Fibroblast of skin of back (primary cell): ENCODE measurements around the gene NGB.
"Not testable (repeated sequence)": the region's sequence is repeated elsewhere in the genome, so short reads cannot be mapped to it uniquely, and the experiment has no call there.

Source experiments
- DNase-seq: peaks from one replicate; pipeline ENCODE4 v3.0.0-alpha.2; 2013

Gene NGB

DNA sequence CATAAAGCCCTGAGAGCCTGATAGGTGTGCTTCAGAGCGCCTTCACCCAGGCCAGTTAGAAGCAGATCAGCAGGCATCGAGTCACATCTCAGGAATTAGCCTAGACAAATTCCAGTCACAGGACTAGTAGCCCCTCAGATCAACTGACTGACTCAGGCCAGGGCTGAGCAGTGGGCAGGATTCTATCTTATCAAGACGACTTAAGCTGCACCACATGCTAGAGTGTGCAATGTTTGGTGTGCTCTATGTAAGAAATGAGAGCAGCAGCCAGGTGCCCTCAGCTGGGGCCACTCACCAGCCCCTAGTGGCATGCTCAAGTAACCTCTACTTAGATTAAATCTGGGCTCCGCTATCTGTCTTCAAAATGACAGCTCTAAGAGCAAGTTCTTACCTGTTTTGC, 19.7 kb upstream of the NGB start:
- peak; percentile 15 for DNase-seq

GRCh38 chr14:77286576-77286975, 15.6 kb upstream of the NGB start:
- no peak for DNase-seq

GRCh38 chr14:77284466-77284865, 13.5 kb upstream of the NGB start:
- DNase-seq, result no peak

DNA sequence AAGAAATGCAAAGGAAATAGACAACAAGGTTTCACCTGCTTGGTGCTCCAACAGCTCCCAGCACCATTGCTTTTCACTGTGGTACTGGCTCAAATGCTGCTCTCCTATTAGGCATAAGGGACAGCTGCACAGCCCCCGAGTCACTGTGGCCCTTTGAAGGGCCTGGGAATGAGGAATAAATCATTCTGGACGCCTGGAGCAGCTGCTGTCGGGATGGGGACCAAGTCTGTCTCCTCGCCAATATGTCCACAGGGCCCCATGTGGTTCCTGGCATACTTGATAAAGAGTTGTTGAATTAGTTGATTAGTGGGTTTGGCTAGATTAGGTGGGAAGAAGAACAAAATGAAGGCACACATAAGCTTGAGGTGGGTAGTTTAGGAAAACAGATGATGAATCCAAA, 13.1 kb upstream of the NGB start:
- no peak for DNase-seq

DNA sequence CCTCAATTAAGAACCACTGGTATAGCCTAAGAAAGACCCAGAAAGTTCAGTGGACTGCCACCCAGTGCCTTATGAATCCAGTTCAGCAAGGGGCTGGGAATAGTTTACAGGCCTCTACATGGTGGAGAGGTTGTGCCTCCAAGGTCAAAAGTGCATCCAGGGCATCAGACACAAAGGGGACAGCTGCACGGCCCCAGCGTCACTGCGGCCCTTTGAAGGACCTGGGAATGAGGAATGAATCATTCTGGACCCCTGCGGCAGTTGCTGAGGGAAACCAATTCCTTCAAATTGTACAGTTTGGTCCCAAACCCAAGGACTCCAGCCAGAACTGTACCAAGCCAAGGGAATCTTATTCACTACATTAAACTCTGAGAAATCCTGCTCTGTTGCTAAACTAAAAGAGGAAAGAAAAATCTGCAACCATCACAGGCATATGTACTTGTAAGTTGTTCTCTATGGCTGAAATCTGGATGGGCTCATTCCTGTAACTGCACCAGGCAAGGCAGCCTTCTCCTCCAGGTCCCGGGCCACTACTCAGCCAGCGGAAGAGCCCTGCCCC, 10.9 kb upstream of the NGB start:
- no peak for DNase-seq

DNA sequence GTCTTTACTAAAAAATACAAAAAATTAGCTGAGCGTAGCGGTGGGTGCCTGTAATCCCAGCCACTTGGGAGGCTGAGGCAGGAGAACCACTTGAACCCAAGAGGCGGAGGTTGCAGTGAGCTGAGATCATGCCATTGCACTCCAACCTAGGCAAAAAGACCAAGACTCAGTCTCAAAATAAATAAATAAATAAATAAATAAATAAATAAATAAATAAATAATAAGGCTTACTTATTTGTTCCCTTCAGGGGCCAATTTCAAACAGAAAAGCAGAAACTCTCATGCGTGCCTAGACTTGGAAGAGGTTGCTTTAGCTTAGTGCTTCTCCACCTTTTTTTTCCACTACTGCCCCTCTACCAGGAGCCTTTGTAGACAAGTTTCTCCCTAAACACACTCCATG, 9.9 kb upstream of the NGB start:
- DNase-seq, result not testable (repeated sequence)

DNA sequence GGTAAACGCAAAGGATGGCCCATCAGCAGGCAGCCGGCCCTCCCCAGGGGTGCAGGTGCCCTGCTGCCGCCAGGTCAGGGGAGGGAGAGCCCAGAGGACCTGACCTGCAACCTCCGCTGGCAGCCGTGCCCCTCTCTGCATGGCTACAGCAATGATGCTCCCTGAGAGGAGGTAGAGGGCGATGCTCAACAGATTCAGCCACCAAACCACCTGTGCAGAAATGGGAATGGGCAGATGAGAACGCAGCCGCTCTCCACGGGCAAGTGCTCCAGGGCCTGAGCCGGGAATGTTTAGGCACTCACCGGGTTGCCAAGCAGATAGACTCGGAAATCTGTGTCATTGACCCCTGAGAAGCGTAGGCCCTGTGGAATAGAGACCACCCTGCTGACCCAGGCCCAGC, 8.7 kb upstream of the NGB start:
- no peak for DNase-seq

DNA sequence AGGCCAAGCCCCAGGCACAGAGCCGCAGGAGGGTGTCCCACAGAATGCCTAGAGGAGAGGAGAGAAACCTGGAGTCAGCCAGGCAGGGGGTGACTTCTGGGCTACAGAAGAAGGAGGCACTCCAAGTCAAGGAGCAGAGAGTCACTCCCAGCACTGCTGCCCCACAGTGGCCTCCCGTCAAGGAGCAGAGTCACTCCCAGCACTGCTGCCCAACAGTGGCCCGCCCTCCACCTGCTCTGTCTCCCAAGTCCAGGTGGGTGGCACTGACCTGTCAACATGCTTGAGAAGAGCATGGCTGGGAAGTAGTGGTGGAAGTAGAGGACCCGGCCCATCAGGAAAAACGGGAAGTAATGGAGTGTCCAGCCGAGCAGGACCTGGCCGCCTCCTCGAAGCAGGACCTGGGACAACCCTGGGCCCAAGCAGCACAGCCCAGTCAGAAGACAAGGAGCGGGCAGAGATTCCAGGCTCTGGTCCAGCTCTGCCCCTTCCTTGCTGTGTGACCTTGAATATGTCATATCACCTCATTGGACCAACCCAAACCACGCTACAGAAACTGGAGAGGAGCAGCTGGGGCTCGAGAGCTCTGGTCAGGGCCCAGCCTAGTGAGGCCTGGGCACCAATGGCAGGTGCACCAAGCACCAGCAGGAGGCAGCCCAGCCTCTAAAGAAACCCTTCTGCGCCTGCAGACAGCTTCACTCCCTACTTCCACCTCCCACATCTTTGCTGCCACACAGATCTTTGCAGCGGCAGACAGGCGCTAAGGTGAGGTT, 7.6 kb upstream of the NGB start:
- no peak for DNase-seq

DNA sequence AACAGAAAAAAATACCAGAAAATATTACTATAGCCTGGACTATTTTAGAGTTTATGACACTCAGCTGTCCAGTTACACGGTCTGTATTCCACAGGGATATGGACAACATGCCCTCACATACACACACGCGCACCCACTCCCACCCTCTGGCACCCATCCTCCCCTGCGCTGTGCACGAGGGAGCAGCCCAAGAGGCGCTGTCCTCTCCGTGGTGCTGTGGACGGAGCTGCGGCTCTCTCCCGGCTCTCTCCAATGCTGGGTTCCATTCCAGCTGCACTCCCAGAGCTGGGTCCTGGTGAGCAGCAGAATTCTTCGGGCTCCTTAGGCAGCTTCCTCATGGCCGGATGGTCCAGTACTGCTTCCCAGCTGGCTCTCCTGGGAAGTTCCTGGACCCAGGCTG, 6.0 kb upstream of the NGB start:
- no peak for DNase-seq

DNA sequence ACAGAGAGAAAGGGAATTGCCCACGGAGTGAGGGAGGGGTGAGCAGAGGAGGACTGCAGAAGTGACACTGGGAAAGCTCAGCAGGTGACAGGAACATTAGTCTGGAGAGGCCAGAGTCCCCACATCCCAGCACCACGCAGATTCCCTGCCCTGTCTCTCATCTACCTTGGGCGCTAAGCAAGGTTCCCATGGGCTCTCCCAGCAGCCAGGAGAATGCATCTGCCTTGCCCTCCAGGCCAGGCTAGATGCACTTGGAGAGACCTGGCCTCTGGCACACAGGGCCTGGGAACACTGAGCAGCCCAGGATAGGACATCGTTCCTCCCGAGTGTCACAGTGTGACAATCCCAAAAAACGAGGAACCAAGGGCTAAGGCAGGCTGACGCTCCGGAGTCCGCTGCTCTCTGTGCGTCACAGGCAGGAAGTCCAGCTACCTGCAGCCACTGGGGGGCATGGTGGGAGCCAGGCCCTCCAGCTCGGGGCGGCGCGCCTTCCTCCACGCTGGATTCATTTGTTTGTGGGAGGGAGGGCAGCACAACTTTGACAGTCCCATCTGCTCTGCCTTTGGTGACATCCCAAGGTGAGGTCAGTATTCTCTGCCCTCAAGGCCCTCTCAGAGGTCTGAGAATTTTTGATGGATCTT, 5.4 kb upstream of the NGB start:
- no peak for DNase-seq

DNA sequence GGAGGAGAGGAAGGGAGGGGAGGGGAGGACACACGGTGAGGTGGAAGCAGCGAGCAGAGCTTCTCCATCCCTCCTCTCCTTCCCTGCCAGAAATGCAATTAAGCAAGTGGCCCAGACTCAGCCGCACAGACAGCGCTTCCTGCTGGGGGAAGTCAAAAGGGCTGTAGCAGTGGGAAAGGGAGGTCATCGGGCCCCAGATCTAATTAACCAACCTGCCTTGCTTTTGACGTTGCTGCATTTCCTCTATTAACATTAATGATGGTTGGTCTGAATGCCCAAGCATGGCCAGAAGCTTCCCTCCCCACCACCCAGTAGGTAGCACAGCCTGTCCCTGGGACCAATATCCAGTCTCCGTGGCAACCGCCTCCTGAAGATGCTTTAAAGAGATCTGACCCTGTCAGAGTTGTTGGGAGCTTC, 4.6 kb upstream of the NGB start:
- DNase-seq, result no peak

DNA sequence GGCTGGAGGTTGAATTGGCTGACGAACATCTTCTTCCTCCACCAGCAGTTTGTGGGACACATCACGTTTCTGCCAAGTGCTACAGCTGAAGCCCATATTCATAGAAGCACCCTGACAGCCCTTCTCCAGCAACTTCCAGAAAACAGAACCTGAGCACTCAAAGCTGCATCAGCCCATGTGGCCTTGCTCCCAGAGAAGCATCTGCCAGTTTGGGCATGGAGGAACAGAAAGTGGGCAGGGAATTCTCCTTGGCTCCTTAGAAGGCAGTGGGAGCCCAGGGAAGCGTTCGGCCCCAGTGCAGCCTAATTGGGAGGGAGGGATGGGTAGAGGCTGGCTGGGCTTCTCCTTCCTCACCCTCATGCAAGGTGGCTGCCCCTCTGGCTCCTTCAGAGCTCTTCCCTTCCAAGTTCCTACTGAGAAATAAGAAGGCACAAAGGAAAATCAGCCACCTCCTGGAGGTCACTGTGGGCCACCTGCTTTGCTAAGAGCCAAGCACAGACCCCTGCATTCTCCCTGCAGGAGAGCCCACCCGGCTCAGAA, 4.1 kb upstream of the NGB start:
- DNase-seq, result no peak

DNA sequence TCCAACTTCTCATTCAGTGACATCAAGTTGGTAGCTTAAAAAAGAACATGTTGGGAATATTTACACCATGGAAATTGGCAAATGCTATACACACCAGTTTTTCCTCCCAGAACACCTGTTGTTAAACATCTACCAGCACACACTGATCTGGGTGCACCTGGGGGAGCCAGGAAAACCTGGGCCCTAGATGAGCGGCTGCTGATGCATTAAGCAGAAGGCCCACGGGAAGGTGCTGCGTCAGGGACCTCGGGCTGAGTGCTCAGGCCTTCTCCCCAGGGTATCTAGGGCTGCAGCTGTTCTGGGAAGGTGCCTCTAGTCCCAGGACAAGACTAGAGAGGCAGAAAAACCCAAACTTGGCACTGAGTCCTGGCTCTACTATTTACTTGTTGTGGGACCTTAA, 2.8 kb upstream of the NGB start:
- no peak for DNase-seq

DNA sequence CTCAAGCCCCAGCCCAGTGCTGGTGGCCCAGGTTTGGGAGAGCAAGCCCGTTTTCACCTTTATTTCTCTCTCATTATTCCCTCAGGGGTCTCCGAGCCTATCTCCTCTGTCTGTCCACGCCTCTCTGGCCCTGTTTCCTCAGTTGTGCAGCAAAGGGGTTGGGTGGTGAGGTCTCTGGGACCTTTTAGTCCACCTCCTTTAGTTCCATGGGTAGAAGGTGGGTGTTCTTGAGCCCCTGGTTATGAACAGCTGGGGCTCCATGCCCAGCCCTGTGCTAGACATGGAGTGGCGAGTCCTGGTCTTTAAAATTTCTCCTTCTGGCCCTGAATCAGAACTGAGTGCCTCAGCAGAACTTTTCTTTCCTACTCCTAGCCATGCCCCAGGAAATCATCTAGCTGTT, 1.3 kb upstream of the NGB start:
- DNase-seq, result no peak

DNA sequence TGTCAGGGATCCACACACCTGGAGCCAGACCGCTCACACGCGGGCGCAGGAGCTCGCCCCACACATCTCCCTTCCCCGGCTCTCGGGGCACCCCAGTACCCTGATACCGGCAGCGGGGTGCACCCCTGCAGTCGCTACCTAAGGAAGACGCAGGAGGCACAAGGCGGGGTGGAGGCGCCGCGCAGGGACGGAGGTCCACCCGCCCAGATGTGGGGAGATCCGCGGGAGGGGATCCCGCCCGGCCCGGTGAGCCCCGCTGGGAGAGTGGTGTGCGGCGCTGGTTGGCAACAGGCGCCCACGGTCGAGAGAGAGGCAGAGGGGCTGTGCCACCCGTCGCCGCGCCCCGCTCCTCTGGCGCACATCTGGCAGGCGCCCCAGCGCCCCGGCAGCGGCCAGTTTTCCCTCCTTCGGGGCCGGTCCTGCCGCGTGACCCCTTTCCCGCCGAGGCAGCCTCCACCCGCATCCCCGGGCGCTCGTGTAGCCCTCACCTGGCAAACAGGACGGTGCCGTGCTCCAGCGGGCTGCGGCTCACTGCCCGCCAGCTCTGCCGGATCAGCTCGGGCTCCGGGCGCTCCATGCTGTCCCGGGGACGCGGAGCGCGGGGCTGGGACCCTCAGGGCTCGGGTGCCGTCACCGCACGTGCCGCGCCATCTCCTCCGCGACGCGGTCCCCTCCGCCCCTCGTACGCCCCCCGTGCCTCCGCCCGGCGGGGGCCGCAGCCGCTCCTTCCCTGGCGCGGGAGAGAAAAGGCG, 469 bp downstream of the NGB start:
- DNase-seq, result no peak

DNA sequence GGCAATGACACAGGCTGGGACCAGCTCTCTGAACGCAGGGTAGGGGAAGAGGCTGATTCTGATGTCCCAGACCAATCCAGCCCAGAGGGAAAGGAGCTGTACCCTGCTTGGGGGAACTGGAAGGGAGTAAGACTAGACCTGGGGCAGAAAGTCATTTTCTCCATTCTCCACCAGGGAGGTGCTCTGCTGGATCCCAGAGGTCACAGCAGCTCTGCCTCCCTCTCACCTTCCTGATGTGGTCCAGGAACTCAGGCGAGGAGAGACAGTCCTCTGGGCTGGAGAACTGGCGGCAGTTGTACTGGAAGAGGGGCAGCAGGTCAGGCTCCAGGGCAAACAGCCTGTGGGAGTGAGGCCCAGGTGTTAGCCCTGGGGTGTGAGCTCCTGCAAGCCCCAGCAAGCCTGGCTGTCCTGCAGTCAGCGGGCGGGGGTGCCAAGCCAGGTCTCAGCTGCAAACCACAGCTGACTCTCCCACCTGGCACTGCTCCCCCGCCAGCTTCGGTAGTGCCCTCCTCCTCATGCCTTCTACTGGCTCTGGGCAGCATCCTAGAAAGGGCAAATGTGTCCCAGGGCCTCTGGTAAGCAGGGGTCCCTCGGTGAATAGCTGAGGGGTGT, 1.9 kb downstream of the NGB start:
- DNase-seq, result no peak

DNA sequence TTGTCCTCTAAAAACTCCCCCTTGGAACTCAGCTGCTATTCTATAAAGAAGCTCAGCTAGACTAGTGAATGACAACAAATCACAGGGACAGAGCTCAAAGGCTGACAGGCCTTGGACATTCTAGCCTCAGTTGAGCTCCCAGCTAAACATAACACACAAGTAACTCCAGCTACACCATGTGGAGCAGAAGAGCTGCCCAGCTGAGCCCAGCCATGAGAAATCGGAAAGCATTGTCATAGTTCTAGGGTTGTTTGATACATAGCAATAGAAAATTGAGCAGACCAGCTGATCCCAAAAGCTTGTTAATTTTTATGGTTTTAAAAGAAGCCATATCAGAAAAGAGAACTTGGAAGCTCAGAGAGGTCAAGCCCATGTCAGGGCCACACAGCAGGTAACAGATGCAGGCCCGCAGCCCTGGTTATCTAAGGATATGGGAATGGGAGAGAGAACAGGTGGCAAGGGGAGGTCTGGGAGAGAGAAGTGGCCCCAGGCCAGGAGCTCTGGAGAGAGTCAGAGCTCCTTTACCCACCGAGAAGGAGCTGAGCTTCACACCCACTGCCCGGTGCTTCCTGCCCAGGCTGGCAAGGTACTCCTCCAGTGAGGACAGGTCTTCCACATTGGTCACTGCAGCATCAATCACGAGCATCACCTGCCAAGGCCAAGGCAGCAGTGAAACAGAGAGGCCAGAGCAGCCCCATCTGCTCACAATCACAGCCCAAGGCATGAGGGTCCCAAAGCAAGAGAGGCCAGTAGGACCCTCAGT, 2.9 kb downstream of the NGB start:
- DNase-seq, result no peak

- DNase-seq, result no peak
Observed at GRCh38 chr14:77266336-77266735, 4.7 kb downstream of the NGB start.

- no peak for DNase-seq
Observed at GRCh38 chr14:77265561-77266335, 5.3 kb downstream of the NGB start.

- no peak for DNase-seq
Observed at GRCh38 chr14:77265187-77265515, 5.9 kb downstream of the NGB start.

DNA sequence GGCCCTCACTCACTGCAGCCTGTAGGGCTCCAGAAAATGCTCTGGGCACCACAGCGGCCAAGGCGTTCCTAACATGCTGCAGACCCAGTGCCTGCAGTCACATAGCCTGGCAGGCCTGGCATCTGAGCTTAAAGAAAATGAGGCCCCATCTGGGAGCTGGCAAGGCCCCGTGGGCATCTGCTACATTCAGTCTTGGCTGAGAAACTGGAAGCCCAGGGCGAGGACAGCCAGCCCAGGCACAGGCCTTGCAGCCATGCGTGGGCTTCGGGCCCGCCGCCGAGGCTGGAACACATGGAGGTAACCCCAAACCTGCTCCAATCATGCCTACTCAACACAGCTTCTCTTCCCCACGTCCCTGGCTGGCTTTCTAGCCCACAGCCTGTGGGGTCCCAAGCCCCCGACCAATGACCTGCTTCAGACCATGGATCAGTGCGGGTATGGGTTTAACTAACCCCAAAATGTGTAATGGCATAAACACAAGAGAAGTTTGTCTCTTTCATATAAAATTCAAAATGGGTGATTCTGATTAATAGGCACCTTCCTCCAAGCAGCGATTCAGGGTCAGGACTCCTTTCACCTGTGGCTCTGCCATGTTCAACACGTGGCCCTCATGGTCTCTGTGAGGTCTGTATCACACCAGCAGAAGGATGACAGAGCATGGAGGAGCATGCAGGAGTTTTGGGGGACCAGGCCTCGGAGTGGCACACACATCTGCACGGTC, 6.4 kb downstream of the NGB start:
- DNase-seq, result no peak
